Islet precursor cell (in vitro differentiated cells): ENCODE measurements around the gene USP15.
"Not testable (repeated sequence)": the region's sequence is repeated elsewhere in the genome, so short reads cannot be mapped to it uniquely, and the experiment has no call there.

Source experiments
- DNase-seq: peaks from one replicate; pipeline ENCODE4 v3.0.0-alpha.2; 2018

Gene USP15

GRCh38 chr12:62463252-62463651 lies 203.0 kb downstream of the USP15 start:
- DNase-seq, result not testable (repeated sequence)
